ENCODE data around the gene DMBT1.

Gene DMBT1

GRCh38 chr10:122678266-122678665 lies 117.7 kb downstream of the DMBT1 start:
- no peak for DNase-seq

GRCh38 chr10:122682522-122682921 lies 122.0 kb downstream of the DMBT1 start:
- DNase-seq: no peak

- DNase-seq: no peak
Observed at GRCh38 chr10:122688293-122688989, 127.9 kb downstream of the DMBT1 start.

- no peak for DNase-seq
Observed at GRCh38 chr10:122689146-122689820, 128.7 kb downstream of the DMBT1 start.

GRCh38 chr10:122692744-122693143 lies 132.2 kb downstream of the DMBT1 start:
- no peak for DNase-seq
